Activated naive CD4-positive, alpha-beta T cell treated with anti-CD3 and anti-CD28 coated beads, Interleukin-2, amount 50 U/mL, for 24 hours (primary cell): ENCODE results near the gene IFIH1.

ENCODE experiments used
- H3K27ac Mint-ChIP-seq: one replicate; pipeline ENCODE4 v1.8.0; 2021; ENCODE audit warnings: mild to moderate bottlenecking, mixed read lengths
- H3K27me3 Mint-ChIP-seq: one replicate; pipeline ENCODE4 v1.8.0; 2021; ENCODE audit warnings: mixed read lengths
- H3K36me3 Mint-ChIP-seq: one replicate; pipeline ENCODE4 v1.8.0; 2021; ENCODE audit warnings: mixed read lengths
- H3K4me1 Mint-ChIP-seq: one replicate; pipeline ENCODE4 v1.8.0; 2021; ENCODE audit warnings: mixed read lengths
- H3K4me3 Mint-ChIP-seq: one replicate; pipeline ENCODE4 v1.8.0; 2021; ENCODE audit warnings: mild to moderate bottlenecking, mixed read lengths
- H3K9me3 Mint-ChIP-seq: one replicate; pipeline ENCODE4 v1.8.0; 2021; ENCODE audit warnings: mixed read lengths

IFIH1 gene

DNA sequence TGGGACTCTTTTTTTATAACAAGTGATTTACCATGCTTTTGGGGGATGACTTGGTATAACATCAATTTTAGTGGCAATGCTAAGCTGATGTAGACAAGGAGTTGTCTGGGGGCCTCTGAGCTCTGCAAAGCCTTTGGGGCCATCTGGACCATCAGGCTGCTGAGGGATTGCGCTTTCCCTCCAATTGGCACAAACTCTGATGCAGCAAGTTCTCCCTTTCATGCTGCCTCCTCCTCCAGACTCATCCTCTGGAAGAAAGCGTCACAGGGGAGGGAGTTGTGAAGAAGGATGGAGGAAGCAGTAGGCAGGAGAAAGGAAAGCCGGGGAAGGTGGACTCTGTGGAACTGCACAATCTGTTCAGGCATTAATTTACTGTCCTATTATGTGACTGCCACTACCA lies 65.0 kb downstream of the IFIH1 start:
- Mint-ChIP-seq H3K4me1 (no peaks in the 10 kb centered on the region), H3K36me3 (peaks cover 3% of the 10 kb centered on the region), H3K27me3 (peaks cover 6% of the 10 kb centered on the region), H3K9me3 (peaks cover 4% of the 10 kb centered on the region), H3K27ac (no peak overlapping the region), H3K4me3 (no peak overlapping the region)

DNA sequence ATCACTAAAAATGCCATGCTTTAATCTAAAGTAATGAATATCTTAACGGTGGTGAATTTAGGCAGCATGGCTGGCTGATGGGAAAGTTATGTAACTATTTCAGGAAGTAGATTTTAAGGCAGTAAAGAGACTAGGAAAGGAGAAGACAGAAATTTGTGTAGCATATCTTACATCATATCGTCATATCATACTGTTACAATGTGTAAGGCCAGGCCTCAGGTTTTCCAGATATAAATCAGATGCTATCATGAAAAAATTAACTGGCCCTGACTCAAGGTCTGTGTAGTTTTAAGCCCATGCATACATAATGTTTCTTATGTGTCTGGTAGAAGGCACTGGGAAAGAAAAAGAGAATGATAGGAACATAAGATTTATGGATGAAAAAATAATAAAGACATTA lies 66.3 kb downstream of the IFIH1 start:
- Mint-ChIP-seq H3K4me1 (no peaks in the 10 kb centered on the region), H3K27me3 (peaks cover 1% of the 10 kb centered on the region), H3K9me3 (peaks cover 4% of the 10 kb centered on the region), H3K36me3 (peaks cover 3% of the 10 kb centered on the region), H3K4me3 (no peak overlapping the region), H3K27ac (no peak overlapping the region)

DNA sequence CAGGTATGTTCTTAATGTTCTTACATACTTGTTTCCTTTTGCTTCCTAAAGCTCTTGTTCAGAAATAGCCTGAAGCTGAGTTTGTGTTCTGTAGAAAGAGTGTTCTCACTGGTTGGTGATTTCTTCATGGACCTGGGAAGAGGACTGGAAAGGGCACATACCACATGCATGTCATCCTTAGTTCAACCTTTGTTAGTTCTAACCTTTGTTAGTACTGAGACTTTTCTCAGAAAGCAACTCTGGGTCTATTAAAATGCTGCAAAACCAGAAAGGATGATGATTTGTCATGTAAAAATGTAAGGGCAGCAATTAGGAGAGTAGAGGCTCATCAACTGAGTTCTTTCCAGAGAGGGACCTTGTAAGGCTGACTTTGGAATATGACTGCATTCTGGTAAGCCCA lies 72.7 kb downstream of the IFIH1 start:
- Mint-ChIP-seq H3K9me3 (peaks cover 4% of the 10 kb centered on the region), H3K36me3 (peaks cover 3% of the 10 kb centered on the region), H3K4me1 (no peaks in the 10 kb centered on the region), H3K27me3 (peaks cover 7% of the 10 kb centered on the region), H3K4me3 (no peak overlapping the region), H3K27ac (no peak overlapping the region)

DNA sequence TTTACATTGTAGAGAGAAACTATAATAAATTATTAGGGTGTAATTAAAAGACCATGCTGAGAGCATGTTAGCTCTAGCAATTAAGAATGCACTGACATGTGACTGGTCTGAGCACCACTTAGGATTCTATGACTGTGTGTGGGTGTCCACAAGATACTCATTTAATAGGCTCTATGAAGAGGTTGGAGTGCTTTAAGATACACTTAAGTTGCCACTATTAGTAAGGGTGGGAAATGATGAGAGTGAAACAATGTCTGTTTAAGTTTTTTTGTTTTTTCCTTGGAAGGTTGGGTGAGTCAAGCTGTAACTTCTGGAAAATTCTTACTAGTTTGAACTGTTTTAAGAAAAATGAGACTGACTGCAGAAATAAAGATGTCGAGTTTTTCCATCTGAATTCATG lies 73.4 kb downstream of the IFIH1 start:
- Mint-ChIP-seq H3K4me3 (no peak overlapping the region), H3K27me3 (peaks cover 13% of the 10 kb centered on the region), H3K4me1 (no peaks in the 10 kb centered on the region), H3K9me3 (no peaks in the 10 kb centered on the region), H3K27ac (no peak overlapping the region), H3K36me3 (peaks cover 2% of the 10 kb centered on the region)

DNA sequence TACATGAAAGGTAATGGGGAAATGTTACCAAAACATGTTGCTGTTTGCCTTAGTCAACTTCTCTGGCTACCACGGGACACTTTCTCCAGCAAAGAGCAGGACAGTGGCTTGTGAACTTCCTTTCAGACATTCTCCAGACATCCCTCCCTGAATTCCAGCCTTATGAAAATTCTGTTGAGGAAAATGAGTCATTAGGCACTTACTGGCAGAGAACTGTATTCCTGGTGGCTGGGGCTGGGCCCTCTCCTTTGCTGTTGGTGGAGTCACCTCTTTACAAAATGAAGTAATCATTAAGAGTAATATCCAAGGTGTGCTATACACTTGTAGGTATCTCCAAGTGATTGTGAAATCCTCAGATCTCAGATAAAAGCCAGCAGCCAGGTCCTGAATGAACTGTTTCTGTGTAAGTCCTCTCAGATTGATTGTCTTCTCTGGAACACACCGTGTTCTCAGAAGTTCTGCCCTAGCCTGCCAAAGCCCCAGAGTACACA lies 73.9 kb downstream of the IFIH1 start:
- Mint-ChIP-seq H3K9me3 (no peaks in the 10 kb centered on the region), H3K4me1 (no peaks in the 10 kb centered on the region), H3K36me3 (peaks cover 2% of the 10 kb centered on the region), H3K27me3 (peaks cover 16% of the 10 kb centered on the region), H3K4me3 (no peak overlapping the region), H3K27ac (no peak overlapping the region)

DNA sequence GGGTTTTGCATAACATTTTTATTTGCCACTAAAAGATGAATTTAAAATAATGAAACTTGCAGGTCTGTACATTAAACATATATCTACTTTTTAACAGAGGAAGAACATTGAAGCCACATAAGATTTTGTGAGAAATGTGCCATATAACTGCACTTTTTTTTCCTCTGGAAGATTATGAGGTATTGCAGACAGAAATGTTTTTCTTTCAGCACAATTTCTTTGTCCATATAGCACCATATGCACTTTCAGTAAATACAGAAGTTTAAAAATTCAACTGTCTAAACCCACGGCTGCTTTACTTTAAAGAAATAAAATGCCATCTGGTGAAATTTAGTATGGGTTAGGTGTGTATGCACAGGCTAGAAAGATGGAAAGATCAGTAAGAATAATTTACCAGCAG lies 74.8 kb downstream of the IFIH1 start:
- Mint-ChIP-seq H3K27me3 (peaks cover 16% of the 10 kb centered on the region), H3K27ac (no peak overlapping the region), H3K9me3 (no peaks in the 10 kb centered on the region), H3K4me1 (no peaks in the 10 kb centered on the region), H3K36me3 (no peaks in the 10 kb centered on the region), H3K4me3 (no peak overlapping the region)

DNA sequence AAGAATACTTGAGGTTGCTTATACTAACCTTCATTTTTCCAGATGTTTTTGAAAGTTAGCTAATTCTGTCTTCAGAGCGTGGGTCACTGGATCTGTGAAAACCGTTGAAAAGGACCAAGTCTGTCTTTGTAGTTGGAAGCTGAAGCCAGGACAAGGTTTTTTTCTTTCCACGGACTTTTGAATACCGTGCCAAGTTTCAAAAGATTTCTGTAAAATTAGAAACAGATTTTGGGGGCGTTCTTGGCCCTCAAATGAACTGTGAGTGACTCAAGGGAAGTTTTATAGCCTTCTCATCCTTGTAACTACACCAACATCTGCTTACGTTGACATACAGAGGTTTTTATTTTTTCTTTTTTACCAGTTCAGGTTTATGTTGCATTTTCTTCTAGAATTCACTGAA lies 75.2 kb downstream of the IFIH1 start, which contains the start of gene FAP:
Gene FAP (minus strand): TSS at position 152 of the 400 bp plus-strand sequence. CDS start 118 bp downstream, at position 34.
- H3K4me3 Mint-ChIP-seq, result no peak within 1 kb of the TSS
- H3K27me3 Mint-ChIP-seq, result peaks cover 16% of the 10 kb centered on the region
- no peak within 1 kb of the TSS for H3K27ac Mint-ChIP-seq
- H3K9me3 Mint-ChIP-seq, result no peaks in the 10 kb centered on the region
- H3K36me3 Mint-ChIP-seq, result no peaks in the 10 kb centered on the region
- H3K4me1 Mint-ChIP-seq, result no peaks in the 10 kb centered on the region

DNA sequence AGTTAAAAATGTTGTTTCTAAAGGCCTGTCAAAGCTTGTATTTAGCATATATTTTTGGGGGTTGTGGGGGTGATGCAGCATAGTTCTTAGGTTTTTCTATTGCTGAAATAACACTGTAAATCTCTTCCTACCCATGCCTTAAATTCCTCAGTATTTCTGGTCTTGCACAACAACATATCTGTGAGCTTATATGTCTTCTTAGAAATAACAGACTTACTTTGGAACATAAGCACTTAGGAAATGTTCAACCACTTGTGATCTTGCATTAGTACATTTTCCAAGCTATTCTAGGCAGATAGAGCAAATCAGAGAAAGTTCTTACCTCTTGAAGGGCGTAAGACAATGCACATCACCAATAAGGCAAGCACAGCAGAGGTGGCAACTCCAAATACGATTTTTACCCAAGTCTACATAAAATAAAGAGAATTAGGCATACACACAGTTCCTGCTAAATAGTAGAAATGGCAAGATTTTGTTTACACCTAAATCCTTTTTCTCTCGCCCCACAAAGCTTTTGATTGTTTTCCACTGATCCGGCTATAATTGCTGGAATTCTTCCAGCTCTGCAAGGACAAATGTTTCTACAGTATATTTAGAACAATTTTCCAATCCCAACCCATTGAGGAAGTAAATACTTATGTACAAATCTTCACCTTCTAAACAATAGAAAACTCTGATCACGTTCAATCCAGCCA lies 75.8 kb downstream of the IFIH1 start:
- H3K27ac Mint-ChIP-seq, result no peak overlapping the region
- H3K4me3 Mint-ChIP-seq, result no peak overlapping the region
- H3K9me3 Mint-ChIP-seq, result no peaks in the 10 kb centered on the region
- H3K36me3 Mint-ChIP-seq, result no peaks in the 10 kb centered on the region
- peaks cover 16% of the 10 kb centered on the region for H3K27me3 Mint-ChIP-seq
- no peaks in the 10 kb centered on the region for H3K4me1 Mint-ChIP-seq

DNA sequence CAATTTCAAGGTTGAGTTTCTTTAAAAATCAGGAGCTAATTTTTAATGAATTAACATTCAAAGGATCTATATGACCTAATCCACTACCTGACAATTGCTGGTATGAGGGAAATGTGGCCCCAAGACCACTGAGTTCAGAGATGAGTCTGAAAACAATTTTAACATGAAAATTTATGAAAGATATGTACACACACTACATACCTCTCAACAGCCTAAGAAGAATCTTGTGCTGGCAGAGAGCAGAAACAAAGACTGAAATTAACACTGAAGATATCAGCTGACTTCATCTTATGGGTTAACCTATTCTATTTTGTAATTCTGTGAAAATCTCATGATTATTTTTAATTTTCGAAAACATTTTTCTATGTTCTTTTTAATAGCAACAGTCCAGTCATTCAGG lies 76.9 kb downstream of the IFIH1 start:
- H3K36me3 Mint-ChIP-seq, result no peaks in the 10 kb centered on the region
- peaks cover 16% of the 10 kb centered on the region for H3K27me3 Mint-ChIP-seq
- no peak overlapping the region for H3K27ac Mint-ChIP-seq
- no peaks in the 10 kb centered on the region for H3K9me3 Mint-ChIP-seq
- H3K4me3 Mint-ChIP-seq, result no peak overlapping the region
- H3K4me1 Mint-ChIP-seq, result no peaks in the 10 kb centered on the region

DNA sequence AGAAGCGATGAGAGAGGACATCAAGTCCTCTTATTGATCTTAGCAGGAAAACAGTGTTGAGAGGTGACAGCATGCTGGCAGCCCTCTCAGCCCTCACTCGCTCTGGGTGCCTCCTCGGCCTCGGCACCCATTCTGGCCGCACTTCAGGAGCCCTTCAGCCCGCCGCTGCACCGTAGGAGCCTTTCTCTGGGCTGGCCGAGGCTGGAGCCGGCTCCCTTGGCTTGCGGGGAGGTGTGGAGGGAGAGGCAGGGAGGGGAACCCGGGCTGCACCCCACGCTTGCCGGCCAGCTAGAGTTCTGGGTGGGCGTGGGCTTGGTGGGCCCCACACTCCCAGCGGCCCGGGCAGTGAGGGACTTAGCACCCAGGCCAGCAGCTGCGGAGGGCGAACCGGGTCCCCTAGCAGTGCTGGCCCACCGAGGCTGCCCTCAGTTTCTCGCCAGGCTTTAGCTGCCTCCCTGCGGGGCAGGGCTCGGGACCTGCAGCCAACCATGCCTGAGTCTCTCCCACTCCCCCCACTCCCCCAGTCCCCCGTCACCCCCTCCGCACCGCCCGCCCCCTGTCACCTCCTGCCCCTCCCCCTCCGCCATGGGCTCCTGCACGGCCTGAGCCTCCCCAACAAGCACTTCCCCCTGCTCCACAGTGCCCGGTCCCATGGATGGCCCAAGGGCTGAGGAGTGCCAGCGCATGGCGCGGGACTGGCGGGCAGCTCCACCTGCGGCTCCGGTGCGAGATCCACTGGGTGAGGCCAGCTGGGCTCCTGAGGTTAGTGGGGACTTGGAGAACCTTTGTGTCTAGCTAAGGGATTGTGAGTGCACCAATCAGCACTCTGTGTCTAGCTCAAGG lies 83.6 kb downstream of the IFIH1 start:
- H3K9me3 Mint-ChIP-seq, result no peaks in the 10 kb centered on the region
- no peaks in the 10 kb centered on the region for H3K36me3 Mint-ChIP-seq
- H3K27ac Mint-ChIP-seq, result no peak overlapping the region
- no peak overlapping the region for H3K4me3 Mint-ChIP-seq
- H3K4me1 Mint-ChIP-seq, result no peaks in the 10 kb centered on the region
- peaks cover 12% of the 10 kb centered on the region for H3K27me3 Mint-ChIP-seq

DNA sequence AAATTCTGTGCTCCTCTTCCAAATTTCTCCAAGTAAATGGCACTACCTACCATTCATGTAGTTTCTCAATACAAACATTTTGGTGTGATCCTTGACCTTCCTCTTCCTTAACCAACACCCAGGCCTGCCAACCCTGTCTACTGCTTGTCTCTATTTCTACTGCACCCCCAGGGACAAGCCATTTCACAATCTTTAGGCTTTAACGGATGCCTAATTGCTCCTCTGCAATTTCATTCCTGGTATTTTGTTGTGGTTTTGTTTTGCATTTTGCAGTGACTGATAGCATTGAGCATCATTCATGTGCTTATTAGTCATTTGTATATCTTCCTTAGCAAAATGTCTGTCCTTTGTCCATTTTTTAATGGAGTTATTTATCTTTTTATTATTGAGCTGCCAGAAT lies 85.3 kb downstream of the IFIH1 start:
- no peaks in the 10 kb centered on the region for H3K9me3 Mint-ChIP-seq
- no peaks in the 10 kb centered on the region for H3K36me3 Mint-ChIP-seq
- no peaks in the 10 kb centered on the region for H3K4me1 Mint-ChIP-seq
- H3K4me3 Mint-ChIP-seq, result no peak overlapping the region
- no peak overlapping the region for H3K27ac Mint-ChIP-seq
- H3K27me3 Mint-ChIP-seq, result peaks cover 11% of the 10 kb centered on the region

DNA sequence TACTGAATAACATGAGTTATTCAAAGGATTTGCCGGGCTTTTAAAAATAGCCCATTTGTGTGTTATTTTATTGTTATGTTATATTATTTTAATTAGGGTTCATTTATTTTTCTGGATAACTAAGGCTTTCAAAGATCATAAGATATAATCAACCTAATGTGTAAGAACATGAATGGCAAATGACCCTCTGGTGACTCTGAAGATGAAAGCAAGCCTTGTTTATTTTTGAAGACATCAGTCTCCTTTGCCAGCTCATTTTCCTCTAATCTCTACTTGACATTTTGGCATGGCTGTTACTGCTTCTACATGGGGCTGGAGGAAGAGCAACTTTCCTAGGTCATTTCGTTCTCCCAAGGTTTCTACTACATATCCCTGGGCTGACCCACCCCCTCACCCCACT lies 85.8 kb downstream of the IFIH1 start:
- Mint-ChIP-seq H3K9me3 (no peaks in the 10 kb centered on the region), H3K36me3 (no peaks in the 10 kb centered on the region), H3K4me3 (no peak overlapping the region), H3K27ac (no peak overlapping the region), H3K4me1 (no peaks in the 10 kb centered on the region), H3K27me3 (peaks cover 13% of the 10 kb centered on the region)

DNA sequence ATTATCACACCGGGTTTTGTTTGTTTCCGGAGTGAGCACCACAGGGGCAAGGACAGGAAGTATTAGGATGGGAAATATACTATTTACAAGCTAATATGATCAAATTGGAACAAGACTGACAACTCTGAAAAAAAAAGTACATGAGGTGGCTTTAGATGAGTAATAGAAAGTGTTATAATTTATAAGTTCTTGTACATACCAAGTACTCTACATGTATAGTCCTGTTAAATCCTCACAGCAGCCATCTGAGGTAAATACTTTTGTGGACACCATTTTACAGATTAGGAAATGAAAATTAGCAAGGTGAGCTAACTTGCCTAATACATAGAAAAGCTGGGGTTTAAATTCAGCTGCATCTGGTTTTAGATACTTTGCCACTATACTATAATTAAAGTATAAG lies 86.5 kb downstream of the IFIH1 start:
- Mint-ChIP-seq H3K4me1 (no peaks in the 10 kb centered on the region), H3K27ac (no peak overlapping the region), H3K27me3 (peaks cover 15% of the 10 kb centered on the region), H3K4me3 (no peak overlapping the region), H3K9me3 (no peaks in the 10 kb centered on the region), H3K36me3 (no peaks in the 10 kb centered on the region)

DNA sequence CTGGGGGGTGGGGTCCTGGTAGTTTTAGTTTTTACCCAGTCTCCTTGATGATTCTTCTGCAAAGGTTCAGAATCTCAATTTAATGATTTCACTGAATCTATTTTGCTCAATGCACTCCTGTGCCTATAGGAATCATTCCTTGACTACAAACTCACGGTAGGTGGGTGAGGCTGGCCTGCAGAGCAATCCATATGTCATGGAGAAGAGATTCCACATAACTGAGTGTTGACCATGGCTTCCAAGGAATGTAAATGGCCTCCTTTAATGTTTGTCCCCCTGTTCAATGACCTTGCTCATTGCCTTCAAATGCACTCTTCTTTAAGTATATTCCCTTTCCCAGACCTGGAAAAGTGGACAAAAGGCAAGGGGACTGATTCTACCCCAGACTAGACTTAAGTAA lies 87.7 kb downstream of the IFIH1 start:
- Mint-ChIP-seq H3K36me3 (no peaks in the 10 kb centered on the region), H3K4me3 (no peak overlapping the region), H3K4me1 (no peaks in the 10 kb centered on the region), H3K27ac (no peak overlapping the region), H3K27me3 (peaks cover 15% of the 10 kb centered on the region), H3K9me3 (no peaks in the 10 kb centered on the region)

DNA sequence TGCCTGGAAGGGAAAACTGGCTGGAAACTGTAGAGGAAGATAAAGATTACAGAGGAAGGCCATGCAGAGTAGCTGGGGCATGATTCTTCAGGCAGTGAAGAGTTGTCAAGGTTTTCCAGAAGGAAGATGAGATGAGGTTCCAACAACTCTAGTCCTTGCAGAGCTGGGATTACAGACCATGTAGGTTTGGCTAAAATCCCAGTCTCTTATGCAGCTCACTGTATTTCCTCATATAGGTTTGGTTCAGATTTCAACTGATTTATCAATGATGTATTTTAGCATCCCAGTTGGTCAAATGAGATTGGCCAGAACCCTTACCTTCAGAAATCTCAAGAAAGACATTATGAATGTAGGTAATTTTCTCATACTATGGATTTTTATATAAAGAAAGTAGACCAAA lies 91.6 kb downstream of the IFIH1 start:
- H3K27ac Mint-ChIP-seq, result no peak overlapping the region
- H3K36me3 Mint-ChIP-seq, result no peaks in the 10 kb centered on the region
- H3K27me3 Mint-ChIP-seq, result peaks cover 13% of the 10 kb centered on the region
- H3K9me3 Mint-ChIP-seq, result no peaks in the 10 kb centered on the region
- H3K4me1 Mint-ChIP-seq, result no peaks in the 10 kb centered on the region
- H3K4me3 Mint-ChIP-seq, result no peak overlapping the region

DNA sequence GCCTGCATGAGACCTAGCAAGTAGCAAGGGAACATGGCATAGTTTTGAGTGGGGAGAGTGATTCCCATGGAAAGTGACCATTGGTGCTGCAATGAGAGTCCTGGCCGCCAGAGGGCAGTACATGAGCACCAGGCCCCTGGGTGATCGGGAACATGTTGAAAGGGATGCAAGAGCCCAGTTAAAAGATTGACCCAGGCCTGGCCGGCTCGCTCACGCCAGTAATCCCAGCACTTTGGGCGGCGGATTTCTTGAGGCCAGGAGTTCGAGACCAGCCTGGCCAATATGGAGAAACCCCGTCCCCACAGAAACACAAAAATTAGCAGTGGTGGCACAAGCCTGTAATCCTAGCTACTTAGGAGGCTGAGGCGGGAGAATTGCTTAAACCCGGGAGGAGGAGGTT lies 97.4 kb downstream of the IFIH1 start:
- no peaks in the 10 kb centered on the region for H3K36me3 Mint-ChIP-seq
- H3K4me3 Mint-ChIP-seq, result no peak overlapping the region
- peaks cover 12% of the 10 kb centered on the region for H3K27me3 Mint-ChIP-seq
- no peak overlapping the region for H3K27ac Mint-ChIP-seq
- no peaks in the 10 kb centered on the region for H3K9me3 Mint-ChIP-seq
- H3K4me1 Mint-ChIP-seq, result no peaks in the 10 kb centered on the region
